Measurements from ENCODE around the gene CTBS.

The CTBS gene

DNA sequence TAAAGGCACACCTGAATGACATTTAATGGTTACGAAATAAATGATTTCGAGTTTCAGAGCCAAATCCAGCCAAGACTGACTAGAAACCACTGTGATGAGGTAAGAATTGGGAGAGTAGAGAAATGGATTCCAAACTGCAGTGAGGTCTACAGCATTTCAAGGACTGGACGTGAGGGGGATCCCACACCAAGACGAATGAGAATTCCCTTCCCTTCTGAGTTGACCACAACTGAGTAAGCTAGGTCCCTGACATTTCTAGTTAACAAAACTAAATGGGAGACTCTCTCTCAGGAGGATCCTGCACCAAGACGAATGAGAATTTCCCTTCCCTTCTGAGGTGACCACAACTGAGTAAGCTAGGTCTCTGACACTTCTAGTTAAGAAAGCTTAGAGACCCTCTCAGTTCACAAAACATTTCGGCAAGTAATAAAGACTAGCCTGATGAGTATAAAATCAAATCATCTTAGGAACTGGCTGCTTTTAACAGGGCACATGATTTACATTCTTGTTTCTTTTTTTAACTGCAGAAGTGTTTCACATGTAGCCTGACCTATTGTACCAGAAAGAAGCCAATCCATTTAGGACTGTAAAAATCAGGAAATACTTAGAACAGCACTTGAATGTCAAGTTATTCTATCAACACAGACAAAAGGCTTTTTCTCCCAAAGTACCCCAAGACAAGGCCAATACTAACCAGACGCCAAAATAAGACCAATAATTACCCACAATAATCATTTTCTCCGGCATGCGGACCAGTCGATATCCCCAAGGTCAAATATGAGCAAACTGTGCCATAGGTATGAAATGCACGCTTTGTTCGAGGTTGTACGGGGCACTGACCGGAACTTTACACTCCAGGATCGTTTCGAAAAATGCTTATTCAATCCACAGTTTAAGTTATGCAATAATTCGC lies 69.4 kb downstream of the CTBS start:
- TF ChIP-seq, protein P1, sequence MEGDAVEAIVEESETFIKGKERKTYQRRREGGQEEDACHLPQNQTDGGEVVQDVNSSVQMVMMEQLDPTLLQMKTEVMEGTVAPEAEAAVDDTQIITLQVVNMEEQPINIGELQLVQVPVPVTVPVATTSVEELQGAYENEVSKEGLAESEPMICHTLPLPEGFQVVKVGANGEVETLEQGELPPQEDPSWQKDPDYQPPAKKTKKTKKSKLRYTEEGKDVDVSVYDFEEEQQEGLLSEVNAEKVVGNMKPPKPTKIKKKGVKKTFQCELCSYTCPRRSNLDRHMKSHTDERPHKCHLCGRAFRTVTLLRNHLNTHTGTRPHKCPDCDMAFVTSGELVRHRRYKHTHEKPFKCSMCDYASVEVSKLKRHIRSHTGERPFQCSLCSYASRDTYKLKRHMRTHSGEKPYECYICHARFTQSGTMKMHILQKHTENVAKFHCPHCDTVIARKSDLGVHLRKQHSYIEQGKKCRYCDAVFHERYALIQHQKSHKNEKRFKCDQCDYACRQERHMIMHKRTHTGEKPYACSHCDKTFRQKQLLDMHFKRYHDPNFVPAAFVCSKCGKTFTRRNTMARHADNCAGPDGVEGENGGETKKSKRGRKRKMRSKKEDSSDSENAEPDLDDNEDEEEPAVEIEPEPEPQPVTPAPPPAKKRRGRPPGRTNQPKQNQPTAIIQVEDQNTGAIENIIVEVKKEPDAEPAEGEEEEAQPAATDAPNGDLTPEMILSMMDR (IDR thresholded peaks at IDR 0.05) = no peak

DNA sequence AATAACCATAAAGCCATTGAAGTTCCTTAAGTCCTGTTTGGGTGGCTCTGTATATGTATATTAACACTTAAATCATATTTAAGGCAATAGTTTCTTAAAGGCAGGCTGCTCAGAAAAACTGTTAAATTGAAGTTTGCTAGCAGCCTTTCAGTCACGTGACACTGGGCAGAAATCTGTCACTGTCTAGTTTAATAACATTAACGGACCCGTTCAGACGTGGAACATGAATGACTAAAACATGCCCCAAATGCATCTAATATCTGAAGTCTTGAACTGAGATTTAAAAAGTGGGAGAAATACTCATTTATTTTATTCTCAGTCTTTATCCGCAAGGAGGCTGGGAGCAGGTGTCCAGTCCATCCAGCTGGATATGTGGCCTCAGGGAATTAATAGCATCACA lies 71.3 kb downstream of the CTBS start:
- TF ChIP-seq, protein P1 (IDR thresholded peaks at IDR 0.05) = no peak

All from LNCAP (cell line).